ENCODE results near the gene SAP30BP. TPM values are rescaled to one million over a fixed set of nuclear protein-coding genes. Genes with fewer than 3 reads are reported as not detected.

The SAP30BP gene
- total RNA-seq, 1 experiment from 2014 or later = 89.7 TPM

GRCh38 chr17:75632863-75633485, 34.2 kb upstream of the SAP30BP start, which contains the start of gene SMIM5:
Gene SMIM5, plus strand, starts transcription at chr17:75633434. Its CDS starts 6,768 bp downstream, at chr17:75640202.
- H3K23me2 ChIP-seq (ENCODE audit: insufficient read length, low read depth, low read length, poor library complexity, severe bottlenecking) = no peaks in the 10 kb centered on the region
- no peak within 1 kb of the TSS for H3T11ph ChIP-seq (ENCODE audit: low read length)
- H3K4me1 ChIP-seq (ENCODE audit: insufficient read depth, low read length) = no peaks in the 10 kb centered on the region; the same call in 1 of the 2 replicates
- H2AFZ ChIP-seq (ENCODE audit: low read length) = no peak within 1 kb of the TSS
- Mint-ChIP-seq H3K36me3 (ENCODE audit: insufficient read depth in 1 of 3, low read depth in 3 of 3) (peaks cover 0 to 7% (median 0%) of the 10 kb centered on the region in 3 experiments; a peak in 2 of 7 replicates), H3K9me3 (no peaks in the 10 kb centered on the region), H3K4me3 (peak within 1 kb of the TSS in 1 of 2 experiments; percentile 62; a peak in 3 of 5 replicates), H3K27ac (peak within 1 kb of the TSS in 2 of 3 experiments; percentile 57 to 78; a peak in 3 of 7 replicates), H3K4me1 (peaks cover 16 to 24% of the 10 kb centered on the region in 2 experiments), H3K27me3 (ENCODE audit: low read depth) (no peaks in the 10 kb centered on the region)
- no peak within 1 kb of the TSS for H3K23ac ChIP-seq (ENCODE audit: insufficient read length, low read depth, low read length)
- WGBS (ENCODE audit: extremely low coverage, insufficient read length, low lambda C conversion rate) = no CpG with 5 or more reads among the region's 19 CpGs
- H3K14ac ChIP-seq (ENCODE audit: insufficient read depth, low read length) = no peak within 1 kb of the TSS; the same call in 1 of the 2 replicates
- H2BK120ac ChIP-seq (ENCODE audit: low read depth, low read length, poor library complexity, severe bottlenecking) = no peak within 1 kb of the TSS
- no peaks in the 10 kb centered on the region for H3K9me3 ChIP-seq (ENCODE audit: control insufficient read depth, low read depth, low read length)
- H3K79me1 ChIP-seq (ENCODE audit: insufficient read depth, low read depth, low read length, poor library complexity, severe bottlenecking) = no peaks in the 10 kb centered on the region
- H2BK5ac ChIP-seq (ENCODE audit: insufficient read length, low read length) = no peak within 1 kb of the TSS
- no peak within 1 kb of the TSS for H3K4ac ChIP-seq (ENCODE audit: low read depth, low read length)
- H3K4me2 ChIP-seq (ENCODE audit: insufficient read depth, insufficient read length, low read length) = no peak within 1 kb of the TSS
- H2BK15ac ChIP-seq (ENCODE audit: low read depth, low read length) = no peak within 1 kb of the TSS
- TF ChIP-seq CTCF (conservative IDR thresholded peaks at IDR 0.05) = peak; percentile 99
- no peak within 1 kb of the TSS for H4K5ac ChIP-seq (ENCODE audit: insufficient read length, low read depth, low read length)
- H3K27me3 ChIP-seq (ENCODE audit: insufficient read depth, low read length) = no peaks in the 10 kb centered on the region
- H3K27ac ChIP-seq (ENCODE audit: insufficient read length, low read depth, low read length) = no peak within 1 kb of the TSS
- H3K18ac ChIP-seq (ENCODE audit: insufficient read length, low read depth, low read length) = no peak within 1 kb of the TSS
- no peak within 1 kb of the TSS for H2BK12ac ChIP-seq (ENCODE audit: insufficient read length, low read depth, low read length)
- H4K20me1 ChIP-seq (ENCODE audit: control insufficient read depth, insufficient read depth, insufficient read length) = no peaks in the 10 kb centered on the region
- H3K56ac ChIP-seq (ENCODE audit: insufficient read length, low read depth, low read length) = no peak within 1 kb of the TSS
- no peak within 1 kb of the TSS for H4K8ac ChIP-seq (replicated peaks; ENCODE audit: insufficient read length, low read depth, low read length)
- no peaks in the 10 kb centered on the region for H3K79me2 ChIP-seq (ENCODE audit: insufficient read depth, low read length)
- peak; percentile 95 for DNase-seq
- H3K9ac ChIP-seq (ENCODE audit: extremely low read depth, insufficient read length, low read length) = no peak within 1 kb of the TSS
- no peak within 1 kb of the TSS for H2BK20ac ChIP-seq (ENCODE audit: low read depth, low read length, poor library complexity, severe bottlenecking)
- no peak within 1 kb of the TSS for H4K91ac ChIP-seq (ENCODE audit: insufficient read length, low read depth, low read length)
- H2AK5ac ChIP-seq (ENCODE audit: insufficient read length, low read length) = no peak within 1 kb of the TSS

Measured in H9 (cell line).